ENCODE data around the gene ZNF740.

The ZNF740 gene

DNA sequence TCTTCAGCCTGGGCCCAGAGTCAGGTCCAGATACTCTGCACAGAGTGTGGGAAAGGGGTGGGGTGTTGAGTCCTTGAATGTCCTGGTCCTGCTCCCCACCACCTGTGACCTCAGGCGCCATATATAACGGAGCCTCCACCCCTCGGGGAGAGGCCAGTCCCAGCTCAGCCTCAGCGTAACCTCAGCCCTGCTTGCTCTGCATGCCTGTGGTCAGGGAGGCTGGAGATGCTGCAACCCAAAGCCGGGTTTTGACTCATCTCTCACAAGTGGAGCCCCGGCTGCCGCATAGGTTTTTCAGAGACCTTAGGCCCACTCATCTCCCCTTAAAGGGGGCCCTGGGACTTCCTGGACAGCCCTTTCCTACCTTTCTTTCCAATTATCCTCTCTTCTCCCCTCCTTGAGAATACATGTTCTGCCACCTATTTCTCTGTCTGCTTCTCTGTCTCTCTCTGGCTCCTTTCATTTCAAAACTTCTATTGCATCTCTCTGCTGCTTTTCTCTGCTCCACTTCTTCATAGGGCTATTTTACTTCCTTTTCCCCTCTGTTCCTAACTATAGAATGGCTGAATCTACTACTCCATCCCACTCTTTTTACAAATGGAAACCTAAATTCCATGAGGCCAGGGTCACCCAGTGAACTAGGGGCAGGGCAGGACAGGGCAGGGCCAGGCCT lies 25.4 kb downstream of the ZNF740 start:
- no peaks in the 10 kb centered on the region for H3K9me3 Mint-ChIP-seq
- H3K27me3 Mint-ChIP-seq, result no peaks in the 10 kb centered on the region
- peak; percentile 10 for ATAC-seq (ENCODE audit: low read depth)
- H3K27ac Mint-ChIP-seq, result peak overlapping the region; percentile 4
- H3K4me1 Mint-ChIP-seq, result peaks cover 36% of the 10 kb centered on the region
- H3K36me3 Mint-ChIP-seq, result peaks cover 7% of the 10 kb centered on the region
- peak overlapping the region; percentile 84 for H3K4me3 Mint-ChIP-seq
- DNase-seq (ENCODE audit: low spot score in 2 of 2), result no peak

DNA sequence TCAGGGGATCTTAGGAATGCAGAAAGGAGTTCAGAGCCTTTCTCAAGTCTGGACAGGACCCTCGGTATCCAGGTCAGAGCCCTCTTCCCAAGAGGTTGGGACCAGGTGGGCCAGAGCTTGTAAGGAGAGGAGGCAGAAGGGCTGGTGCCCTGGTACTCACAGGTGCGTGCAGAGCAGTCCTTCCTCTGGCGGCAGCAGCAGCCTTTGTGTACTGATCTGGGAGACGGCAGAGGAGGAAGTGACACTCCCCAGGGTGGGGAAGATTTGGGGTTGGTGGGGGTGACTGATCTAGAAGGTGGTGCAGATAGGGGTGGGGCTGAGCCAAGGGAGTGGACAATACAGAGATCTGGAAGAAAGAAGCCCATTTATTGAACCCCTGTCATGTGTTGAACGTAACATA lies 26.5 kb downstream of the ZNF740 start, which contains the start of gene ITGB7:
Gene ITGB7, minus strand, starts transcription at position 210 of the 400 bp plus-strand sequence. CDS start 6,808 bp downstream, outside the sequence.
- H3K27me3 Mint-ChIP-seq, result no peaks in the 10 kb centered on the region
- H3K27ac Mint-ChIP-seq, result peak within 1 kb of the TSS; percentile 92
- H3K4me1 Mint-ChIP-seq, result peaks cover 36% of the 10 kb centered on the region
- peak within 1 kb of the TSS; percentile 84 for H3K4me3 Mint-ChIP-seq
- H3K9me3 Mint-ChIP-seq, result no peaks in the 10 kb centered on the region
- peak; percentile 89 for ATAC-seq (ENCODE audit: low read depth)
- peak; percentile 54 to 61 for DNase-seq (ENCODE audit: low spot score in 2 of 2)
- H3K36me3 Mint-ChIP-seq, result peaks cover 7% of the 10 kb centered on the region

DNA sequence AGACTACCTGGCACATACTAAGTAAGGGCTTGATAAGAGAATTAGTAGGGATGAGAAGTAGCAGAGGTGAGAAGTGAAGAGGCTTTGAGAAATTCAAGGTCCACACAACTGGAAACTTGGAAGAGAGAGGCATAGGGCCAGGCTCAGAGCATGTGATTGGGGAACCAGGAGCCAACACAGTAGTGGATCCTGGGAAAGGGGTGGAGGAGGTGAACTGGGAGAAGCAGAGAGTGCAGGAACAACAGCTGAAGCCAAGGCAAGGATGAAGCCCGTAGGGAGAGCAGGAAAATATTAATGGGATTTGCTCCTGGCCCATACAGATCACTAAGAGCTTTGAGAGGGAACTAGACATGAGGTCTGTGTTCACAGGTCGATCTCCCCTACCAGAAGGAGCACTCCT lies 27.9 kb downstream of the ZNF740 start:
- Mint-ChIP-seq H3K27ac (peak overlapping the region; percentile 92), H3K36me3 (peaks cover 9% of the 10 kb centered on the region), H3K4me3 (peak overlapping the region; percentile 97), H3K27me3 (no peaks in the 10 kb centered on the region), H3K4me1 (peaks cover 35% of the 10 kb centered on the region), H3K9me3 (no peaks in the 10 kb centered on the region)
- DNase-seq (ENCODE audit: low spot score in 2 of 2) (no peak), ATAC-seq (ENCODE audit: low read depth) (no peak)

DNA sequence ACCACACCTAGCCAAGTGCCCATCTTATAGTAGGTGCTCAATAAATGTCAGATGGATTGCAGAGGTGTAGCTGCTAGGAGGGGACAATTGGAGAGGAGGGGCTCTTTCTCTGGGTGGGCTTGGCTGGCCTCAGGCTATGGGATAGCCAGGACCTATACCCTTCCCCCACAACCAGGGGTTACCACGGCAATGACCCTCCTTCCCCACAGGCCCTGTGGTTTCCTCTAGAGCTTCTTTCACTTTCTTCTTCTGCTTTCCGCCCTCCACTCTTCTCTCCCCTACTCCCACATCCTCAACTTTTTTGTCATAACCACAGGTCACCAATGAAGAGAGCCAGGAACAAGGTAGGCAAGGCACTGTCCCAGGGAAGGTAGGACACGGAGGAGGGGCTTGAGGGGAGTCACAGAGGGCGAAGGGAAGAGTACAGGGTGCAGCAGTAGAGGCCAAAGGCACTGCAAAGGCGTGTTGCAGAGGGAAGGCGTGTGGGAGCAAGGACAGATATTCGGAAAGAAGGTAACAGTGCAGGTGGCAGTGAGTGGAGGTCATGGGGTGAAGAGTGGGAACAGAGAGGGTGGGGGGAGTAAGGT lies 28.4 kb downstream of the ZNF740 start:
- peaks cover 13% of the 10 kb centered on the region for H3K36me3 Mint-ChIP-seq
- no peaks in the 10 kb centered on the region for H3K9me3 Mint-ChIP-seq

DNA sequence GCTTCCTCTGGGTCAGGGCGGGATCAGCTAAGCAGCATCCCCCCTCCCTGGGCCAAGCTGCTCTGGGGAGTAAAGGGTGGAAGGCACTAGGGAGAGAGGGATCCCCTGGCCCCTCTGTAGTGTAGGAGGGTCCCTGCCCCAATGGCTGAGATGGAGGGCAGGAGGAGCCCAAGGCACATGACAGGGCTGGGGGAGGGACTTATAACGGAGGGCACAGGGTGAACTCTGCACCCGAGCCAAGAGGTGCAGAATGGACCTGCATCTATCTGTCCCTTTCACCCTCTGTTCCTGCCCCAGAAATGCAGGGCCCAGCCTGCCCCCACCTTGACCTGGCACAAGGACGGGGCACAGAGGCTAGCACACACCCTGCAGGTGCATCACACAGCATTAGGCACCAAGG lies 30.3 kb downstream of the ZNF740 start:
- Mint-ChIP-seq H3K36me3 (peaks cover 19% of the 10 kb centered on the region), H3K4me1 (peaks cover 38% of the 10 kb centered on the region), H3K27ac (no peak overlapping the region), H3K27me3 (no peaks in the 10 kb centered on the region), H3K9me3 (no peaks in the 10 kb centered on the region), H3K4me3 (no peak overlapping the region)
- ATAC-seq (ENCODE audit: low read depth) (no peak), DNase-seq (ENCODE audit: low spot score in 2 of 2) (no peak)

More for the DNA sequence above, 28.4 kb downstream of the ZNF740 start:
- Mint-ChIP-seq H3K4me1 (peaks cover 39% of the 10 kb centered on the region), H3K4me3 (peak overlapping the region; percentile 97), H3K27me3 (no peaks in the 10 kb centered on the region), H3K27ac (peak overlapping the region; percentile 92)
- DNase-seq (ENCODE audit: low spot score in 2 of 2) (no peak), ATAC-seq (ENCODE audit: low read depth) (peak; percentile 59)

DNA sequence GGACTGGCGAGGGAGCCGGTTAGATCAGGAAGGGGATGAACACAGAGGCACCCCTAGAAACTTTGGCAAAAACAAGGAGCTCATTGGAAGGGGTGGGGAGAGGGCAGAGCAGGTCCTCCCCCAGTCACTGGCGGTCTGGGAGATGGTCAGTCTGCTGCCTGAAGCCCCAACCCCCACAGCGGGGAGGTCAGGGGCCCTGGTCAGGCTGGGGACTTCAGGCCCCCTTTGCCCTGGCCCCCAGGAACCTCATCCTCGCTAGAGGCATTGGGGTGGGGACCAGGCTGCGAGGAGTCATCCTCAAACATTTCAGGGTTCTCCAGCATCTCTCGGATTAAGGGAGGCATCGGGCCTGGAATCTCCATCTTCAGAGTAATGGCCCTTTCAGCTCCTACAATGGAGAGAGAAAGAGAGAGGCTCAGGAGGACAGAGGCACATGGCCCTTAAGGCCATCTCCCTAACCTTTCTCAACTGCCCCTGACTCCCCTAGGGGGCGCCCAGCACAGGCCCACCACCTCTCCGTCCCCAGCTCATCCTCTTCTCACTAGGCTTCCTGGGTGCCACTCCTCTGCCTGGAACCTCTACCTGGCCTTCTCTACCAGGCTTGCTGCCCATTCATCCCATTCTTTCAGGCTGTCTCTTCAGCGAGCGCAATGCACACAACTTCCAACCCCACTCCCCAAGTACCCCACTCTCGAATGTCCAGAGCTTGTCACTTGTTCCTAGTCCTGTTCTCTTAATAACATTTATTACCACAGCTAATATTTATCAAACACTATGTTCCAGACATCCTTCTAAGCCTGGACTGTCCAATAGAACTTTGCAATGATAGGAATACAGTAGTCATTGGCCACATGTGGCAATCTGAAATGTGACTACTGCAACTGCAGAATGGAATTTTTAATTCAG lies 31.2 kb downstream of the ZNF740 start:
- Mint-ChIP-seq H3K27ac (peak overlapping the region; percentile 64), H3K36me3 (peaks cover 19% of the 10 kb centered on the region)
- no peak for ATAC-seq (ENCODE audit: low read depth)

DNA sequence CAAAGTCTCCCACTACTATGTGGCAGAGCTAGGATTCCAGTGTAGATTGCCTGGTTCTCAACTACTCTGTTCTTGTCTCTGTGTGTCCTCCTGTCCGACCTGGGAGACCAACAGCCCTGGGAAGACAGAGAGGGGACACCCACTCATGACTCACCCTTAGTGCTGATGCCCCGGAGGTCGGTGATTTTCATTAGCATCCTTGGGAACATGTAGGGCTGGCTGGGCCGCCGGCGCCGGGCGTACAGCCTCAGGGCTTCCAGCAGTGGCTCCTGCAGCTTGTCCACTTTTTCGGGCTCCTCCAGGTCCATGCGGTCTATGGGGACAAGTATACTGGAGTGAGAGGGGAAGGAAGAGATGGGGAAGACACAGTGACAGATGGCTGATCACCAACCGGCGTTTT lies 32.4 kb downstream of the ZNF740 start:
- Mint-ChIP-seq H3K36me3 (peaks cover 19% of the 10 kb centered on the region), H3K4me3 (no peak overlapping the region), H3K9me3 (no peaks in the 10 kb centered on the region), H3K4me1 (peaks cover 49% of the 10 kb centered on the region), H3K27ac (peak overlapping the region; percentile 19), H3K27me3 (no peaks in the 10 kb centered on the region)
- ATAC-seq (ENCODE audit: low read depth) (no peak), DNase-seq (ENCODE audit: low spot score in 2 of 2) (no peak)

More for the DNA sequence above, 31.2 kb downstream of the ZNF740 start:
- Mint-ChIP-seq H3K4me3 (no peak overlapping the region), H3K27me3 (no peaks in the 10 kb centered on the region), H3K9me3 (no peaks in the 10 kb centered on the region), H3K4me1 (peaks cover 43% of the 10 kb centered on the region)
- no peak for DNase-seq (ENCODE audit: low spot score in 2 of 2)

DNA sequence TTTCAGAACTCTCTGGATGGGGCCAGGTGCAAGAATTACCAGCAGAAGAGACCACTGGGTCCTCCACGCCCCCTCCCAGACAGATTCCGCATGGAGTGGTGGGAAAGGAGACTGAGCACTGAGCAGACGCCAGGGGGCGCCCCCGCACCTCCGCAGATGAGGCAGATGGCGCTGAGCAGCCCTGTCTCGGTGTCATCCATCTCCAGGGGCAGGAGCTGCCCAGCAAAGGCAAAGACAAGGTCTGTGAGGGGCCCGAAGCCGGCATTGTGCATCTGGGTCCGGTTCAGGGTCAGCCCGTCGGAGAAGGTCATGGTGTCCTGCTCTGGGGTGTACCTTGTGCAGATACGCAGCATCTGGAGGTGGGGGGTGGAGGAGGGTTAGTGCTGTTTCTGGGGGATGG lies 32.8 kb downstream of the ZNF740 start:
- Mint-ChIP-seq H3K4me3 (no peak overlapping the region), H3K4me1 (peaks cover 49% of the 10 kb centered on the region), H3K36me3 (peaks cover 19% of the 10 kb centered on the region), H3K27ac (peak overlapping the region; percentile 19), H3K9me3 (no peaks in the 10 kb centered on the region), H3K27me3 (no peaks in the 10 kb centered on the region)
- ATAC-seq (ENCODE audit: low read depth), result peak; percentile 78
- peak; percentile 82 for DNase-seq (ENCODE audit: low spot score in 2 of 2)

DNA sequence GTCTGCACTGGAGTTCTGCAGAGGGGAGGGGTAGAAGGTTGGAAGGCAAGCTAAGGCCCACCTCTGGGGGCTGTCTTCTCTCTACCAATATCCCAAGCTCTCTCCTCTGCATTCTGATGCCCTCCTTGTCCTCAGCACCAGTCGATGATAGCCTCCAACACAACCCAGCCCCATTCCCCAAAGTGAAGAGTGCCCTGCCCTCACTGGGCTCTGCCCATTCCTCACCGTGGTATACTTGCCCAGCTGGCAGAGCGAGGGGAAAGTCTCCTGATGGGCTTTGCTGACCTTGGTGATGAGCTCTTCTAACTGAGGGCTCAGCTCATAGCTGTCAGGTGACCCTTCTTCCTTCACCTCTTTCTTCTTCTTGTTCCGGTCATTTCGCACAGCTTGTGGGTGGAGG lies 33.7 kb downstream of the ZNF740 start:
- ATAC-seq (ENCODE audit: low read depth), result no peak
- Mint-ChIP-seq H3K9me3 (no peaks in the 10 kb centered on the region), H3K4me3 (no peak overlapping the region), H3K27me3 (no peaks in the 10 kb centered on the region), H3K27ac (peak overlapping the region; percentile 2), H3K4me1 (peaks cover 44% of the 10 kb centered on the region), H3K36me3 (peaks cover 16% of the 10 kb centered on the region)
- DNase-seq (ENCODE audit: low spot score in 2 of 2), result no peak

DNA sequence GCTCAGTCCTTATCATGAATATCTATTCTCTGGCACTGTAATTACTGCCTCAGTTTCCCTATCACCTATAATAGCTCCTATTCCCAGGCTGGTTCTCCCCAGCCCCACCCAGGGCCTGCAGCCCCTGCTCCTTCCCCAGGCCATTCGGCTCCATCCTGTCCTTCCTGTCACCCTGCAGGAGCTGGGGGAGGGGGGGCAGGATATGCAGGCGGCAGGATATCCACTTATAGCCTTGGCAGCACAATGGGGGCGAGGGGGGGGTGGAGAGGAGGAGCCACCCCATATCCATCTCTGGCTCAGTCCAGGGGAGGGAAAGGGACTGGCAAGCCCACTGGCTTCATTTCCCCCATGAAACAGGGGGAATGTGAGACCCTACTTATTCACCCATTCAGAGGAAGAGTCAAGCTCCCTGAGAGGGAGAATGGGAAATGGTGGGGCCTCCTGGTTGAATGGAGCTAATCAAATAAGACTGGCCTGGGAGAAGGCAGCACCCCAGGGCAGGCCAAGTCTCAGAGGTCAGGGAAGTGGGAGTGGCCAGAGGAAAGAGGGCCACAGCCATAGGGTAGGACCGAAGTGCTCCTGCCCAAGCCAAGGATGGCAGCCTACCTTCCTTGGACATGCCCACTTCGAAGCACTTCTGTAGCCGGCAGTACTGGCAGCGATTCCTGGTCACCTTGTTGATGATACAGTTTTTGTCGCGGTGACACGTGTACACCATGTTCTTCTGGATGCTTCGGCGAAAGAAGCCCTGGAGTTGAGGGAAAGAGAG lies 34.3 kb downstream of the ZNF740 start:
- Mint-ChIP-seq H3K9me3 (no peaks in the 10 kb centered on the region), H3K4me1 (peaks cover 47% of the 10 kb centered on the region), H3K36me3 (peaks cover 15% of the 10 kb centered on the region), H3K27ac (peak overlapping the region; percentile 2), H3K4me3 (no peak overlapping the region), H3K27me3 (no peaks in the 10 kb centered on the region)
- DNase-seq (ENCODE audit: low spot score in 2 of 2) (no peak), ATAC-seq (ENCODE audit: low read depth) (no peak)

DNA sequence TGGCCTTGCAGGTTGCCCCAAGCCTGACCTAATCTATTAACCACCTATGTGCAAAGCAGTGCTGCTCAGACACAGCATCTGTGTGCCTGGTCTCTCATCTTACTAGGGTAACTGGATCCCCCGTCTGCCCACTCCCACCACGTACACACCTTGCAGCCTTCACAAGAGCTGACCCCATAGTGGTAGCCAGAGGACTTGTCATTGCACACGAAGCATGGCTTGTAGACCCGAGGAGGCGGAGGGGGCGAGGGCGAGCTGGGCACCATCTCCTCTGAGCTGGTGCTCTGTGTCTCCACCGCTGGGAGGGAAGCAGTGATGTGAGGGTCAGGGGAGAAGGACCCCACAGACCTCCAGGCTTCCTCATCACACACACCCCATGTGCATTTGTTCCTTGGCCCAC lies 35.0 kb downstream of the ZNF740 start:
- no peaks in the 10 kb centered on the region for H3K9me3 Mint-ChIP-seq
- H3K36me3 Mint-ChIP-seq, result peaks cover 15% of the 10 kb centered on the region
- no peak overlapping the region for H3K4me3 Mint-ChIP-seq
- H3K4me1 Mint-ChIP-seq, result peaks cover 47% of the 10 kb centered on the region
- no peak for ATAC-seq (ENCODE audit: low read depth)
- no peaks in the 10 kb centered on the region for H3K27me3 Mint-ChIP-seq
- DNase-seq (ENCODE audit: low spot score in 2 of 2), result no peak
- H3K27ac Mint-ChIP-seq, result peak overlapping the region; percentile 77

DNA sequence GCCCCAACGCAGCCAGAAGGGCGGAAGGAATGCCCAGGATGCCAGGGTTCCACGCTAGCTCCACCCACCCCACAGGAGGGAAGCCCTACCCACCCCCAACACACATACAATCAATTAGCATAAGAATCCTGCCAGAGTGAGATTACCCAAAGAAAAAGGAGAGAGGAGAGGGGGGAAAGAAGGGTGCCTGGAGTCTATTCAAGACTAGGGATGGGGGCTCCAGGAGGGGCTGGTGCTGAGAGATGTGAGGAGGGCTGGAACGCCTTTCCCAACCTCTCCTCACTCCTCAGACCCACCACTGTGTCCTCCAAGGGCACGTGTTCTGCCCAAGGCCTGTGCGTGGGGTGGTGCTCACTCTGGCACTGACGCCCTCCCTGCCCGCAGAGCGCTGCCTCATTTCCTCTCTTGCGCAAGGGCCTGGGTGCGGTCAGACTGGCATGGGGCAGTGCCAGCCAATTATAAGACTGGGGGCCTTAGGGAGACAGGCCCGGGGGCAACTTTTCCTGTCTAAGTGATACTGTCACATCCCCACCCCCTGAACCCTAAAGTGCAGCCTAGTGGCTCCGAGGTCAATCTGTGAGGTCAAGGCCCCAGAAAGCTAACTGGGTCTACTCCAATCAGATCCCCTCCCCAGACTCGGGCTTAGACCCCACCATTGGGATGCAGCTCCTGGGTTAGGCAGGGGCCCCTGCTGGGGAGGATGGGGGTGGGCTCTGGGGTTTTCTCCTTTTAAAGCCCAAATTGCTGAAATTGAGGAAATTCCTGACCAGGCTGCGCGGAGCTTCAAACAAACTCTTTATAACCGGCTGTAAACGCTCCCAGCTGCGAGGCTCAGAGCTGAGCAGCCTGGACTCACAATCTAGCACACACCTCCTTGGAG lies 36.8 kb downstream of the ZNF740 start:
- ATAC-seq (ENCODE audit: low read depth), result no peak
- Mint-ChIP-seq H3K27ac (peak overlapping the region; percentile 77), H3K36me3 (peaks cover 12% of the 10 kb centered on the region), H3K4me1 (peaks cover 51% of the 10 kb centered on the region), H3K27me3 (no peaks in the 10 kb centered on the region), H3K4me3 (peak overlapping the region; percentile 51), H3K9me3 (no peaks in the 10 kb centered on the region)
- DNase-seq (ENCODE audit: low spot score in 2 of 2), result no peak

DNA sequence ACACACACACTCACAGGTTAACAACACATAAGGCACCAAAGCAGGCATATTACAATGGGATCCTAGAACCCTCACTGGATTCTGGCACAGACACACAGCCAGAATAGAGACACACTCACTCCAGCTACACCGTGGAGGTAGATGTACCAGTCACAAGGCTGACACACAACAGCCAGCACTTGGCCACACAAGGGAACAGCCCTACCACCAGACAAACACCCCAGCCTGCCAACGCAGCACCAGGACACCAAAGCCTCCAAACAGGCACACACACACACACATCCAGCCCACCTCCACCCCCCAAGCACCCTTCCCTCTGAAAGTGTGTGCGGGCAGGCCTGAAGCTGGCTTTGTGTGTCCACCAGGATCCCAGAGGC lies 37.4 kb downstream of the ZNF740 start:
- ATAC-seq (ENCODE audit: low read depth) (no peak), DNase-seq (ENCODE audit: low spot score in 2 of 2) (no peak)
- Mint-ChIP-seq H3K9me3 (no peaks in the 10 kb centered on the region), H3K36me3 (peaks cover 12% of the 10 kb centered on the region), H3K27me3 (no peaks in the 10 kb centered on the region), H3K27ac (peak overlapping the region; percentile 77), H3K4me1 (peaks cover 51% of the 10 kb centered on the region), H3K4me3 (peak overlapping the region; percentile 51)
